ENCODE results near the gene FOLR1.
A peak's percentile ranks its signal among the peaks of the same experiment; 100 is the strongest.
"Not testable (repeated sequence)": the region's sequence is repeated elsewhere in the genome, so short reads cannot be mapped to it uniquely, and the experiment has no call there.

The FOLR1 gene

GRCh38 chr11:72181553-72181958, 10.4 kb upstream of the FOLR1 start:
- not testable (repeated sequence) for DNase-seq (ENCODE audit: low spot score)

GRCh38 chr11:72188267-72188666, 3.7 kb upstream of the FOLR1 start:
- DNase-seq (ENCODE audit: low spot score) = no peak

- no peak for DNase-seq (ENCODE audit: low spot score)
Observed at GRCh38 chr11:72189455-72190250, 2.3 kb upstream of the FOLR1 start.

- no peak for DNase-seq (ENCODE audit: low spot score)
Observed at GRCh38 chr11:72190631-72191071, 1.3 kb upstream of the FOLR1 start.

- no peak for DNase-seq (ENCODE audit: low spot score)
Observed at GRCh38 chr11:72195518-72196270, 3.8 kb downstream of the FOLR1 start.

- not testable (repeated sequence) for DNase-seq (ENCODE audit: low spot score)
Observed at GRCh38 chr11:72201445-72201844, 9.5 kb downstream of the FOLR1 start.

GRCh38 chr11:72202571-72202970, 10.6 kb downstream of the FOLR1 start:
- no peak for DNase-seq (ENCODE audit: low spot score)

GRCh38 chr11:72203163-72203562, 11.2 kb downstream of the FOLR1 start:
- DNase-seq (ENCODE audit: low spot score) = no peak

GRCh38 chr11:72204886-72205285, 12.9 kb downstream of the FOLR1 start:
- no peak for DNase-seq (ENCODE audit: low spot score)

- DNase-seq (ENCODE audit: low spot score) = not testable (repeated sequence)
Observed at GRCh38 chr11:72206794-72207193, 14.9 kb downstream of the FOLR1 start.

- DNase-seq (ENCODE audit: low spot score) = no peak
Observed at GRCh38 chr11:72208281-72208680, 16.3 kb downstream of the FOLR1 start.

- no peak for DNase-seq (ENCODE audit: low spot score)
Observed at GRCh38 chr11:72209101-72209500, 17.2 kb downstream of the FOLR1 start.

GRCh38 chr11:72216638-72217037, 24.7 kb downstream of the FOLR1 start, which contains the start of gene FOLR2:
TSS of gene FOLR2 (plus strand) at chr11:72216794. CDS start at chr11:72218585, 1,791 bp downstream.
- no peak for DNase-seq (ENCODE audit: low spot score)

GRCh38 chr11:72217841-72218240, 25.9 kb downstream of the FOLR1 start:
- no peak for DNase-seq (ENCODE audit: low spot score)

- DNase-seq (ENCODE audit: low spot score) = no peak
Observed at GRCh38 chr11:72218251-72218745, 26.4 kb downstream of the FOLR1 start.

GRCh38 chr11:72220696-72221363, 28.9 kb downstream of the FOLR1 start:
- no peak for DNase-seq (ENCODE audit: low spot score)

- no peak for DNase-seq (ENCODE audit: low spot score)
Observed at GRCh38 chr11:72221386-72222075, 29.6 kb downstream of the FOLR1 start.

- DNase-seq (ENCODE audit: low spot score) = no peak
Observed at GRCh38 chr11:72222106-72222891, 30.4 kb downstream of the FOLR1 start.

GRCh38 chr11:72222907-72223614, 31.1 kb downstream of the FOLR1 start:
- DNase-seq (ENCODE audit: low spot score) = peak; percentile 82

All from hematopoietic multipotent progenitor cell treated with erythropoietin and hydrocortisone succinate and interleukin-3 and kit ligand, for 15 days (in vitro differentiated cells).